LNCAP (cell line): ENCODE measurements around the gene HOXB7.

Experiments used
- TF ChIP-seq, protein P1 (sequence below): fragments of 450-650 bp; IDR thresholded peaks from 2 replicates; pipeline ENCODE4 v1.5.1; 2017; ENCODE audit warnings: mild to moderate bottlenecking

The HOXB7 gene

GRCh38 chr17:48591255-48592056 lies 19.4 kb downstream of the HOXB7 start:
- TF ChIP-seq, protein P1, sequence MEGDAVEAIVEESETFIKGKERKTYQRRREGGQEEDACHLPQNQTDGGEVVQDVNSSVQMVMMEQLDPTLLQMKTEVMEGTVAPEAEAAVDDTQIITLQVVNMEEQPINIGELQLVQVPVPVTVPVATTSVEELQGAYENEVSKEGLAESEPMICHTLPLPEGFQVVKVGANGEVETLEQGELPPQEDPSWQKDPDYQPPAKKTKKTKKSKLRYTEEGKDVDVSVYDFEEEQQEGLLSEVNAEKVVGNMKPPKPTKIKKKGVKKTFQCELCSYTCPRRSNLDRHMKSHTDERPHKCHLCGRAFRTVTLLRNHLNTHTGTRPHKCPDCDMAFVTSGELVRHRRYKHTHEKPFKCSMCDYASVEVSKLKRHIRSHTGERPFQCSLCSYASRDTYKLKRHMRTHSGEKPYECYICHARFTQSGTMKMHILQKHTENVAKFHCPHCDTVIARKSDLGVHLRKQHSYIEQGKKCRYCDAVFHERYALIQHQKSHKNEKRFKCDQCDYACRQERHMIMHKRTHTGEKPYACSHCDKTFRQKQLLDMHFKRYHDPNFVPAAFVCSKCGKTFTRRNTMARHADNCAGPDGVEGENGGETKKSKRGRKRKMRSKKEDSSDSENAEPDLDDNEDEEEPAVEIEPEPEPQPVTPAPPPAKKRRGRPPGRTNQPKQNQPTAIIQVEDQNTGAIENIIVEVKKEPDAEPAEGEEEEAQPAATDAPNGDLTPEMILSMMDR, result no peak

GRCh38 chr17:48590607-48591161 lies 20.1 kb downstream of the HOXB7 start:
- TF ChIP-seq, protein P1, result no peak

- TF ChIP-seq, protein P1, result no peak
Measured at GRCh38 chr17:48589831-48590606, 20.8 kb downstream of the HOXB7 start, which contains the start of gene HOXB3. Gene HOXB3, minus strand, starts transcription at chr17:48590241. Its CDS starts 37,767 bp downstream, at chr17:48552474.

GRCh38 chr17:48589060-48589830 lies 21.6 kb downstream of the HOXB7 start:
- TF ChIP-seq, protein P1, result no peak

GRCh38 chr17:48588528-48588927 lies 22.3 kb downstream of the HOXB7 start:
- TF ChIP-seq, protein P1, result no peak

GRCh38 chr17:48588074-48588415 lies 22.8 kb downstream of the HOXB7 start:
- TF ChIP-seq, protein P1, result no peak
